Activated naive CD8-positive, alpha-beta T cell treated with anti-CD3 and anti-CD28 coated beads, Interleukin-2, amount 50 U/mL, for 24 hours (primary cell): ENCODE data around the gene VWC2.

Experiments used
- ATAC-seq: fragments of 150-1000 bp; cut with Tn5 transposase; one replicate; pipeline ENCODE4 v1.10.0; 2021
- DNase-seq: peaks from one replicate; pipeline ENCODE4 v3.0.0; 2021
- H3K27ac Mint-ChIP-seq: one replicate; pipeline ENCODE4 v1.8.0; 2021; ENCODE audit warnings: mild to moderate bottlenecking, mixed read lengths
- H3K27me3 Mint-ChIP-seq: one replicate; pipeline ENCODE4 v1.8.0; 2021; ENCODE audit warnings: mixed read lengths
- H3K36me3 Mint-ChIP-seq: one replicate; pipeline ENCODE4 v1.8.0; 2021; ENCODE audit warnings: low read depth, mixed read lengths
- H3K4me1 Mint-ChIP-seq: one replicate; pipeline ENCODE4 v1.8.0; 2021; ENCODE audit warnings: mixed read lengths
- H3K4me3 Mint-ChIP-seq: one replicate; pipeline ENCODE4 v1.8.0; 2021; ENCODE audit warnings: mild to moderate bottlenecking, moderate library complexity, mixed read lengths
- H3K9me3 Mint-ChIP-seq: one replicate; pipeline ENCODE4 v1.8.0; 2021; ENCODE audit warnings: mixed read lengths

The VWC2 gene

DNA sequence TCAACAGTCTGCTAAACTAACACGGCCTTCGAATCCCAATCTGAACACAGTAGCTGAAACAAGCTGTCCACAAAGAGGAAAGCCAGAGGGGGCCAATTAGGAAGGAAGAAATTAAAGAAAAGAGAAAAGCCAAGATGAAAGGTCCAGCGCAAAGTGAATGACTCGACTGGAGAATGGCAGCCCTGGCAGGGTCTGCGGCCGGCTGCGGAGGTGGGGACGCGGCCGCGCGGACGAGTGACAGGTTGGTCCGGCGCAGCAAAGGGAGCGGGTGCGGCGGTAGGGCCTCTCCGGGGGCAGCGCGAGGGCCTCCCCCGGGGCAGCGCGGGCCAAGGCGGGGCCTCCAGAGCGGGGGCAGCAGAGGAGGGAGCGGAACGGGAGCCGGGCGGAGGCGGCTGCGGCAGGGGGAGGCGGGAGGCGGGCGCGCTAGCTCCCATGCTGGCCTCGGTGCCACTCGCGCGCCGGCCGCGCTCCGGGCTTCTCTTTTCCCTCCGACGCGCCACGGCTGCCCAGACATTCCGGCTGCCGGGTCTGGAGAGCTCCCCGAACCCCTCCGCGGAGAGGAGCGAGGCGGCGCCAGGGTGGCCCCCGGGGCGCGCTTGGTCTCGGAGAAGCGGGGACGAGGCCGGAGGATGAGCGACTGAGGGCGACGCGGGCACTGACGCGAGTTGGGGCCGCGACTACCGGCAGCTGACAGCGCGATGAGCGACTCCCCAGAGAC lies at the start of gene VWC2:
TSS of gene VWC2 (plus strand) at position 421 of the 718 bp plus-strand sequence. CDS start 1,798 bp downstream, outside the sequence.
- DNase-seq (no peak), ATAC-seq (no peak)
- peaks cover 56% of the 10 kb centered on the region for H3K27me3 Mint-ChIP-seq
- H3K9me3 Mint-ChIP-seq = no peaks in the 10 kb centered on the region
- H3K4me3 Mint-ChIP-seq = peak within 1 kb of the TSS; percentile 55
- H3K27ac Mint-ChIP-seq = peak within 1 kb of the TSS; percentile 48
- H3K4me1 Mint-ChIP-seq = peaks cover 5% of the 10 kb centered on the region
- H3K36me3 Mint-ChIP-seq = no peaks in the 10 kb centered on the region

DNA sequence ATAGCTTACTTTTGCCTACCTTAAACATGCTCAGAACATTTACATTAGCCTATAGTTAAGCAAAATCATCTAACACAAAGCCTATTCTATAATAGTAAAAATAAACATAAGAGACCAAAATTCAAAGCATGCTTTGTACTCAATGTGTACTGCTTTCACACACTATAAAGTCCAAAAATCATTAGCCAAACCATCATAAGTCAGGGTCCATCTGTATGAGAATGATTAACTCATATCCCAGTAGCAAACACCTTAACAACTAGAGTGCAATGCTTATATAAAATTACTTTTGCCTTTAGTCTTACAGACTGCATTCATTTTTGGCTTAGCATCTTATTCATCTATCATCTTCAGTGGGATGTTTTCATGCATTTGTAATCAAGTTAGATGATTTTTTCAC lies 49.4 kb upstream of the VWC2 start:
- ATAC-seq = no peak
- Mint-ChIP-seq H3K27ac (no peak overlapping the region), H3K4me3 (no peak overlapping the region), H3K36me3 (no peaks in the 10 kb centered on the region), H3K27me3 (no peaks in the 10 kb centered on the region), H3K9me3 (no peaks in the 10 kb centered on the region), H3K4me1 (no peaks in the 10 kb centered on the region)
- DNase-seq = no peak

DNA sequence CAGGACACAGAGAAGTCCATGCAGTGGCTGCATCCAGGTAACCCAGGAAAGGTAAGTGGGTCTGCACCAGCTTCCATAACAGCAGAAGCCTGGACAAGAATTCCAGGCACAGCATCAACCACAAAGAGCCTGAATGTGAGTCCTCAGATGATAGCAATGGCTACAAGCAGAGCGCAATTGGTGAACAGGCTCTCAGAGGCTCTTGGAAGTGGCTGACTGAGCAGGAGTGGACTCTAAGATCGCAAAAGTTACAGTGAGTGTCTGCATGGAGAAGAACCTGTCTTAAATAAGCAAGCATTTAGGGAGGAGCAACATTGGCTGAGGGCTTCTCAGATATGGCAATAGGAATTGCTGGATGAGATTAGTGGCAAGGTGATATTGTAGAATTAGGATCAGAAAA lies 41.6 kb upstream of the VWC2 start:
- ATAC-seq (no peak), DNase-seq (no peak)
- Mint-ChIP-seq H3K9me3 (no peaks in the 10 kb centered on the region), H3K27me3 (peaks cover 2% of the 10 kb centered on the region), H3K4me3 (no peak overlapping the region), H3K27ac (no peak overlapping the region), H3K36me3 (no peaks in the 10 kb centered on the region), H3K4me1 (no peaks in the 10 kb centered on the region)

DNA sequence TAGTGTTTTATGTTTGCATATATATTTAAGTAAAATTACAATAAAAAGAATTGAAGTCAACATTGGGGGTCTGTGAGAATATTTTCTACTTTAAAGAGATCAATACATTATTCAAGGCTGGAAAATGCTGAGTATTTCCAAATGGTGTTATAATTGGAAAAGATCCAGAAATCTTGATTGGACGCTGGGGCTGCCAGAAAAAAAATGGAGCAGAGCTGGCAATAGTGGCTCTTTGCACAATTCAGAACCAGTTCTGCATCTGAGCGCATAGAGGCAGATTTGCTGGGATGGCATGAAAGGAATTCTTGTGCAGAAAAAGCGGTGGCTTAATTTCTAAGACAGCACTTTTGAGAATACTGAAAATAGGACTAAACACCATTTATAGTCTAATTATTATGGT lies 10.8 kb upstream of the VWC2 start:
- Mint-ChIP-seq H3K4me1 (no peaks in the 10 kb centered on the region), H3K4me3 (no peak overlapping the region), H3K27me3 (no peaks in the 10 kb centered on the region), H3K36me3 (no peaks in the 10 kb centered on the region), H3K9me3 (no peaks in the 10 kb centered on the region), H3K27ac (no peak overlapping the region)
- ATAC-seq (no peak), DNase-seq (no peak)

DNA sequence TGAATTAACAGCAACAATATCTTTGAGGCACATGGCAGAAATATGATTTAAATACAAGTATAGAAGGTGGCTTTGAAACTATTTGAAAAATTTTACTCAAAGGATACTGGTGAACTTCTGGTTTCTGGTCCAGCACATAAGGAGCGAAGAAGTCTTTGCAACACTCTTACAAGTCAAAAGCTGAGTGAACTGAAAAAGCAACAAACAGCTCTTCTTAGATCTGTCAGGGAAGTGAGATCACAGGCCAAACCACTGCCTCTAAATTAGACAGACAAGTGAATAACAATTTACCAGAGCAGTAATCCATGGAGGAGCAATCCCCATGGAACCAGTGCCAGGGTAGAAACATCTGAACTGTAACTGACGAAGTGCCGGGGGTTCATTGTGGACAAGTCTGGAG lies 9.6 kb upstream of the VWC2 start:
- Mint-ChIP-seq H3K27me3 (no peaks in the 10 kb centered on the region), H3K9me3 (no peaks in the 10 kb centered on the region), H3K4me1 (no peaks in the 10 kb centered on the region), H3K36me3 (no peaks in the 10 kb centered on the region), H3K27ac (no peak overlapping the region), H3K4me3 (no peak overlapping the region)
- DNase-seq (no peak), ATAC-seq (no peak)

DNA sequence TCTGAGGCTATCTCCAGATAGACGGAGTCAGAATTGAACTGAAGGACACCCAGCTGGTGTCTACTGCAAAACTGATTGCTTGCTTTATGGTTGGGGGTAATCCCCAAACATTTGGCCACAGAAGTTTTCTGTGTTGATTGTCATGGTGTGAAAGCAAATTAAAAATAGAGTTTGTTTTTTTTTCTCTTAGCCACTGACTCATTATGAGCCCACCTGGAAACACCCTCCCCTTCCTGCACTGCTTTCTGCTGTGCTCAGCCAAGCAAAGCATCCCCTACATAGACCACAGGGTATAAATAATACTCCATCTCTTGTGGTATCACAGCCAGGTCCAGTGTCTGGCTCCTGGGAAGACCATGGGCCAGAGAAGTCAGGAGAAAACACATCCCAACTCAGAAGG lies 6.5 kb upstream of the VWC2 start:
- peaks cover 19% of the 10 kb centered on the region for H3K27me3 Mint-ChIP-seq
- H3K36me3 Mint-ChIP-seq = no peaks in the 10 kb centered on the region
- no peaks in the 10 kb centered on the region for H3K4me1 Mint-ChIP-seq
- H3K9me3 Mint-ChIP-seq = no peaks in the 10 kb centered on the region
- DNase-seq (no peak), ATAC-seq (no peak)
- no peak overlapping the region for H3K27ac Mint-ChIP-seq
- H3K4me3 Mint-ChIP-seq = no peak overlapping the region

DNA sequence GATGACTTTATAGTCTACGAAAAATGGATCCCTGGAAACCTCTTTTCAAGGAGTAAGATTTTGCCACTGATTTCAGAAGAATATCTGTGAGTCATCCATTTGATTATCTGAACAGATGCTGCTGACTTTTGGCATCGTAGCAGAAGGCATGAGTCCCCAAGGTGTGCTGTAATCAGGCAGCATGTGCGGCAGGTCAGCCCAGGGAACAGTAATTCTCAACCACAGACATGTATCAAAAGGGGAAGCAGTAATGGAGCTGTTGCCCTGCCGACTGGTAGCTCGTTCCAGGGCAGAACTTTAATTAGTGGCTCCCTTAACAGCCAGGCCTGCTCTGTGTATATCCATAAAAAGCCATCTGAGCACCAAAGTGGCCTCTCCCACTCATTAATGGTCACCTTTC lies 5.7 kb upstream of the VWC2 start:
- ATAC-seq = no peak
- Mint-ChIP-seq H3K27me3 (peaks cover 26% of the 10 kb centered on the region), H3K36me3 (no peaks in the 10 kb centered on the region), H3K9me3 (no peaks in the 10 kb centered on the region), H3K4me3 (no peak overlapping the region), H3K4me1 (peaks cover under 1% of the 10 kb centered on the region), H3K27ac (no peak overlapping the region)
- DNase-seq = no peak

DNA sequence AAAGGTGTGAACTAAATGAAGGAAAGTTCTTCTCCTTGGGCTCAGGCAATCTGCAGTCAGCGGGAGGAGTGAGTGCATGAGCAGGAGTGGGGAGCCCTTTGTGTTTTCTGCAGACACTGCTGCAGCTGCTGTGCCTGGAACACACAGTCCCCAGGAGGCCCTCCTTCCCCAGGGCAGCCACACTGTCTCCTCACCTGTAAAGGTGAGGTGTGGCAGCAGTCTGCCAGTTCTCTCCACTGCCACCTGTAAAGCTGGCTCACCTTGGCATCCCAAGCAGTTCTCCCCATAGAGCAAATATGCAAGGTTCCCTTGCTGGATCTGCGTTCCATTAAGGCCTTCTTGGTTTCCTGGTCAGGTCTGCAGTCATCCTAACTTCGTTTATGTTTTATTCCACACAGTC lies 5.2 kb upstream of the VWC2 start:
- H3K4me1 Mint-ChIP-seq = peaks cover 5% of the 10 kb centered on the region
- no peak for DNase-seq
- no peak overlapping the region for H3K27ac Mint-ChIP-seq
- H3K27me3 Mint-ChIP-seq = peaks cover 31% of the 10 kb centered on the region
- no peaks in the 10 kb centered on the region for H3K9me3 Mint-ChIP-seq
- no peaks in the 10 kb centered on the region for H3K36me3 Mint-ChIP-seq
- ATAC-seq = no peak
- no peak overlapping the region for H3K4me3 Mint-ChIP-seq

DNA sequence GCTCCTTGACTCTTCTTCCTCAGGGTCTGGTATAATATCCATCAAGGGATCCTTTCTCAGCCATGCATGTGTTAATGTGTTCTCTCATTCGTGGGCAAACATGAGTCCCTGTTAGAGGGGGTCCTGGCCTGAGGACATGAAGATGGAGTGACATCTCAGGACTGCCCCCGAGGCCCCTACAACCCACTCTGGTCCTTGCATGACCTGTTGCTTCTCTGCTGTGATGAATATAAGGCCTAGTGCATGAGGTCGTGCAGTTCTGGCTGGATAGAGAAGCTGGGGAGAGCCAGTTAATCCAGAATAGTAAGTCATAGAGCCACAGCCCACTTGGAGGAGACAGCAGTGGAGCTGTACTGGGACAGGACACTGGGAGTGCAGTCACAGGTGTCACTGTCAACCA lies 4.6 kb upstream of the VWC2 start:
- Mint-ChIP-seq H3K36me3 (no peaks in the 10 kb centered on the region), H3K9me3 (no peaks in the 10 kb centered on the region), H3K27me3 (peaks cover 33% of the 10 kb centered on the region), H3K4me3 (no peak overlapping the region), H3K4me1 (peaks cover 5% of the 10 kb centered on the region), H3K27ac (no peak overlapping the region)
- ATAC-seq (no peak), DNase-seq (no peak)

DNA sequence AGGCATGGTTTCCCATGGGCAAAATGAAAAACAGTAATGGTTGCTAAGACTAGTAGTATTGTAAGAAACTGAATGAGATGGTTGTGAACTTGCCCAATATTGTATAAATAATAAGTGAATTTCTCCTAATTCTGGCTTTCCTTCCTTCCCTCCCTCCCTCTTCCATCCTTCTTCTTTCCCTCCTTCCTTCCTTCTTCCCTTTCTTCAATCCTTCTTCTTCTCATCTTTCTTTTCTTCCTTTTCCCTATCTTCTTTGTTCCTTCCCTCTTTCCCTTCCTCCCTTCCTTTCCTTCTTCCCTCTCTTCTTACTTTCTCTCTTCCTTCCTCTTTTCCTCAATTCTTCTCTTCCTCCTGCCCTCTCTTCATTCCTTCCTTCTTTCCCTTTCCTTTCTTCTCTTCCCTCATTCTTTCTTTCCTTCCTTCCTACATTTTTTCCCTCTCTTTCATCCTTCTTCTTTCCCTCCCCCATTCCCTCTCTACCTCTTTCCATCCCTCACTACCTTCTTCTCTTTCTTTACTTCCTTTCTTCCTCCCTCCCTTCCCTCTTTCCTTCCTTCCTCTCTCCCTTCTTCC lies 4.1 kb upstream of the VWC2 start:
- peaks cover 5% of the 10 kb centered on the region for H3K4me1 Mint-ChIP-seq
- no peak overlapping the region for H3K27ac Mint-ChIP-seq
- no peak for DNase-seq
- H3K36me3 Mint-ChIP-seq = no peaks in the 10 kb centered on the region
- no peak overlapping the region for H3K4me3 Mint-ChIP-seq
- H3K9me3 Mint-ChIP-seq = no peaks in the 10 kb centered on the region
- no peak for ATAC-seq
- H3K27me3 Mint-ChIP-seq = peaks cover 33% of the 10 kb centered on the region

DNA sequence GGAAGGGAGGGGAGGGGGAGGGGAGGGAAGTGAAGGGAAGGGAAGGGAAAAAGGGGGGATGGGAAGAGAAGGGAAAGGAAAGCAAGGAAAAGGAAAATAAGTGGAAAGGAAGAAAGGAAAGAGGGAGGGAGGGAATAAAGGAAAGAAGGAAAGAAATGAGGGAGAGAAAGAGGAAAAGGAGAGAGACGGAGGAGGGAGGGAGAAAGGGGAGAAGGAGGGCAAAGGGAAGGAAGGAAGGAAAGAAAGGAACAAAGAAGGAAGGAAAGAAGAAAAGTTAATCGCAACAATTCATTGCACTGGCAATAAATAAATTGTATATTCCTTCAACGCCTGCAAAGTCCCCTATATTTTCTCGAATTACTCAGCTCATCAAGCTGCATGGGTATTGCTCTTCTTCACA lies 2.6 kb upstream of the VWC2 start:
- Mint-ChIP-seq H3K9me3 (no peaks in the 10 kb centered on the region), H3K27me3 (peaks cover 38% of the 10 kb centered on the region), H3K4me1 (peaks cover 5% of the 10 kb centered on the region), H3K27ac (no peak overlapping the region), H3K36me3 (no peaks in the 10 kb centered on the region), H3K4me3 (no peak overlapping the region)
- ATAC-seq (no peak), DNase-seq (no peak)

DNA sequence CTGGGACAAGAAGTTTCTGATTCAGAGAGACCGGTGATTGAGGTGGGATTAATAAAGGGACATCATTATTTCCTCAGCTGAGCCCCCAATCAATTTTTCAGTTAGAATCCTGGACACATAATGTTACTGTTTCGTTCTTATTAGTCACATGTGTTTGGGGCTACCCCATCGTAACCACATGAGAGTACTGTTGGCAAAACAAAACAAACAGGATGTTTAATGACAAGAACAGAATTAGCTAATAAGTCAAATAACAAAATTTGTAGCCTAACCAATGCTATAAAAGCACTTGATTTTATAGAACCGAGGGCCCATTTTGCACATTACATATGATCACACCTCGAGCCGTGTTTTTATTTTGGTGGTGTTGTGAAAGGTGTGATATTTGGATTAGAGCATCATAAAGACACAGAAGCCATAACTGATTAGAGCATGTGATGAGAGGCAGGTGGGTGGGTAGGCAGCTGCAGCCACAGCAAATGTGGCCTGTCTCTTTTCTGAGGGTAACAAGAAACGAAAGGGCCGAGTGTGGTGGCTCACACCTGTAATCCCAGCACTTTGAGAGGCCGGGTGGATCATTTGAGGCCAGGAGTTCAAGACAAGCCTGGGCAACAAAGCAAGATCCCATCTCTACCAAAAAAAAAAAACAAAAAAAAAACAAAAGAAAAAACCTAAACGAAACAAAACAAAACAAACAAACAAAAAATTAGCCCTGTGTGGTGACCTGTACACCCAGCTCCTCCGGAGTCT lies 1.8 kb upstream of the VWC2 start:
- Mint-ChIP-seq H3K27me3 (peaks cover 45% of the 10 kb centered on the region), H3K4me1 (peaks cover 5% of the 10 kb centered on the region), H3K27ac (no peak overlapping the region), H3K4me3 (no peak overlapping the region), H3K9me3 (no peaks in the 10 kb centered on the region), H3K36me3 (no peaks in the 10 kb centered on the region)
- ATAC-seq (no peak), DNase-seq (no peak)

DNA sequence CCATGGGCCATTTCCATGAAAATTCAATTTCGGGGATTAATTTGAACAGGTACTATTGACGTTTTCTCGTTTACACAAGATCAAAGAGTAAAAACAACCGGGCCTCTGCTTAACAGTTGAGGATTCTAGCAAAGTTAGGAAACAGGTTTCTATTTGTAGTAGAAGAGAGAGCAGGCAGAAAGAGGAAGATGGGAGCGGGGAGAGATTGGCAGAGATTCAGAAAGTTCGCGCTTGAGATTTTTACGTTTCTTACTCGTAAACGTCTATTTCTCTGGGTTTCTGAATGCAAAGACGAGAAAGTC lies 571 bp upstream of the VWC2 start:
- H3K27ac Mint-ChIP-seq = peak overlapping the region; percentile 48
- ATAC-seq (no peak), DNase-seq (no peak)
- peaks cover 55% of the 10 kb centered on the region for H3K27me3 Mint-ChIP-seq
- peaks cover 5% of the 10 kb centered on the region for H3K4me1 Mint-ChIP-seq
- no peaks in the 10 kb centered on the region for H3K9me3 Mint-ChIP-seq
- no peaks in the 10 kb centered on the region for H3K36me3 Mint-ChIP-seq
- peak overlapping the region; percentile 55 for H3K4me3 Mint-ChIP-seq

DNA sequence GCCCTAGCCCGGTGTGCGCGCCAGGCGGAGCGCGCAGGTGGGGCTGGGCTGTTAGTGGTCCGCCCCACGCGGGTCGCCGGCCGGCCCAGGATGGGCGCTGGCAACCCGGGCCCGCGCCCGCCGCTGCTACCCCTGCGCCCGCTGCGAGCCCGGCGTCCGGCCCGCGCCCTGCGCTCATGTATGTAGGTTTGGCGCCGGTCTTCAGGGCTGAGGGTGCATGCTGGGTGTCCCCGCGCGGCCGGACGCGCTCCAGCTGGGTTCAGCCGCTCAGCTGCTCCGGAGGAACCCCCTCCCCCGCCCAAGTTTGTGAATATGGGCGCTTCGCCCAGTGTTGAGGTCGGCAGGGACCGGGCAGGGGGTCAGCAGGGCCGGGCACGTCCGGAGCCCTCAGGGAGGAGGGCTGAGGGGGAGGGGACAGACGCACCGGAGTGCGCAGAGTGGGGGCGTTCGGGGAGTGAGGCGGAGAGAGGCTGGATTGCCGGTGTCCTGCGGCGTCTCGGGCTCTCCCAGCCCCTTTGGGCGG lies 559 bp downstream of the VWC2 start:
- Mint-ChIP-seq H3K9me3 (no peaks in the 10 kb centered on the region), H3K27ac (no peak overlapping the region), H3K36me3 (no peaks in the 10 kb centered on the region), H3K4me3 (no peak overlapping the region), H3K4me1 (peaks cover 5% of the 10 kb centered on the region), H3K27me3 (peaks cover 56% of the 10 kb centered on the region)
- no peak for ATAC-seq
- no peak for DNase-seq

DNA sequence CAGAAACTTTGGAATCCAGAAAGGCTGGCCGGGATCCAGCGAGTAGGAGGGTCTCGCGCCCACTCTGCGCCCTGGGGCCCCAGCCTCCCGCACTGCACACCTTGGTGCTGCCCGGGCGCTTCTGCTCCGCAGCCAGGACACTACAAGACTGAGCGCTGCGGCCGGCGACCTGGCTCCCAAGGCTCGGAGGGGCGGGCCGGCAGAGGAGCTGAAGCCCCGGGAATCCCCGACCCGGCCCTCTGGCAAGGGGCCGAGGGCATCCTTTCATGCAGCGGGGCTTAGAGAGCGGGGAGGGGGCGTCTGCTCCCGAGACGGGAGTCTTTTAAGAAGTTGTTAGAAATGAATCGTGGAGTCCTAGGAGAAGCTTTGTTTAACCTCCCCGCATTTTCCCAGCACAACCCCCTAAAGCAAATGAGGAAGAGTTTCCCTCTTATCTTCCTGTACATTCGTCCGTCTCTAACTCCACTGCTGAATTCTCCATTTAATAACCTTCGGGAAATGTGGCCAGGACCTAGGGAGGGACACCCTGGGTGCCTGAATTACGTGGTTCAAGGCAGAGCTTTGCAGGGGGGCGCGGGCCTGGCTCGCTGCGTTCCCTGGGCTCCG lies 1.1 kb downstream of the VWC2 start:
- Mint-ChIP-seq H3K4me1 (peaks cover 5% of the 10 kb centered on the region), H3K36me3 (no peaks in the 10 kb centered on the region), H3K27me3 (peaks cover 59% of the 10 kb centered on the region), H3K9me3 (no peaks in the 10 kb centered on the region), H3K4me3 (no peak overlapping the region), H3K27ac (no peak overlapping the region)
- DNase-seq (no peak), ATAC-seq (no peak)
